GM11168 (cell line): ENCODE data around the gene HPSE2.

Experiments
- in situ Hi-C: fragments of 300-500 bp; cut with MboI; formaldehyde crosslinking; loops from one replicate; pipeline ENCODE4 v1.12.0; 2022; ENCODE audit warnings: low sequenced_read_pairs; ENCODE audit not compliant: unreplicated experiment

HPSE2 gene

GRCh38 chr10:98410135-98410743 lies 825.4 kb downstream of the HPSE2 start:
- in situ Hi-C loops: no loop called here

GRCh38 chr10:98408799-98409198 lies 826.9 kb downstream of the HPSE2 start:
- in situ Hi-C loops: no loop called here

- in situ Hi-C loops: no loop called here
These were observed 827.9 kb downstream of the HPSE2 start for GRCh38 chr10:98407744-98408241.
